ENCODE measurements around the gene IPPK.

IPPK gene

GRCh38 chr9:92696619-92697018 is 26.7 kb upstream of the IPPK start:
- DNase-seq (ENCODE audit: low read depth in 2 of 2) = no peak

GRCh38 chr9:92686954-92687353 is 17.0 kb upstream of the IPPK start:
- DNase-seq (ENCODE audit: low read depth in 2 of 2) = no peak

GRCh38 chr9:92685022-92685421 is 15.1 kb upstream of the IPPK start:
- no peak for DNase-seq (ENCODE audit: low read depth in 2 of 2)

GRCh38 chr9:92682269-92682668 is 12.3 kb upstream of the IPPK start:
- no peak for DNase-seq (ENCODE audit: low read depth in 2 of 2)

GRCh38 chr9:92680166-92681119 is 10.5 kb upstream of the IPPK start:
- DNase-seq (ENCODE audit: low read depth in 2 of 2) = no peak

GRCh38 chr9:92679413-92680165 is 9.7 kb upstream of the IPPK start:
- DNase-seq (ENCODE audit: low read depth in 2 of 2) = no peak

GRCh38 chr9:92671323-92671722 is 1.4 kb upstream of the IPPK start:
- DNase-seq (ENCODE audit: low read depth in 2 of 2) = no peak

- DNase-seq (ENCODE audit: low read depth in 2 of 2) = peak in 1 of 2 donors; percentile 16
These were observed 423 bp downstream of the IPPK start for GRCh38 chr9:92669527-92669889.

GRCh38 chr9:92668746-92669526 is 995 bp downstream of the IPPK start:
- DNase-seq (ENCODE audit: low read depth in 2 of 2) = peak; percentile 13 to 30

GRCh38 chr9:92666912-92667532 is 2.9 kb downstream of the IPPK start:
- no peak for DNase-seq (ENCODE audit: low read depth in 2 of 2)

GRCh38 chr9:92666236-92666635 is 3.7 kb downstream of the IPPK start:
- DNase-seq (ENCODE audit: low read depth in 2 of 2) = no peak

- no peak for DNase-seq (ENCODE audit: low read depth in 2 of 2)
These were observed 4.1 kb downstream of the IPPK start for GRCh38 chr9:92665836-92666235.

GRCh38 chr9:92664394-92665152 is 5.4 kb downstream of the IPPK start:
- no peak for DNase-seq (ENCODE audit: low read depth in 2 of 2)

GRCh38 chr9:92663951-92664350 is 6.0 kb downstream of the IPPK start:
- no peak for DNase-seq (ENCODE audit: low read depth in 2 of 2)

- no peak for DNase-seq (ENCODE audit: low read depth in 2 of 2)
These were observed 6.8 kb downstream of the IPPK start for GRCh38 chr9:92663126-92663525.

- no peak for DNase-seq (ENCODE audit: low read depth in 2 of 2)
These were observed 8.2 kb downstream of the IPPK start for GRCh38 chr9:92661743-92662142.

- DNase-seq (ENCODE audit: low read depth in 2 of 2) = no peak
These were observed 8.8 kb downstream of the IPPK start for GRCh38 chr9:92661127-92661526.

GRCh38 chr9:92660266-92660665 is 9.7 kb downstream of the IPPK start:
- DNase-seq (ENCODE audit: low read depth in 2 of 2) = no peak

GRCh38 chr9:92659601-92660000 is 10.3 kb downstream of the IPPK start:
- no peak for DNase-seq (ENCODE audit: low read depth in 2 of 2)

- no peak for DNase-seq (ENCODE audit: low read depth in 2 of 2)
These were observed 11.3 kb downstream of the IPPK start for GRCh38 chr9:92658611-92659010.

- no peak for DNase-seq (ENCODE audit: low read depth in 2 of 2)
These were observed 11.8 kb downstream of the IPPK start for GRCh38 chr9:92658176-92658575.

All from stimulated activated CD8-positive, alpha-beta memory T cell treated with anti-CD3 and anti-CD28 coated beads, Interleukin-15, amount 100 ng/mL, for 4 hours (primary cell).